NCI-H345 treated with DMSO at 0.1 percent for 48 hours (cell line): ENCODE results near the gene FCRLB.
A peak's percentile ranks its signal among the peaks of the same experiment; 100 is the strongest.
"Not testable (repeated sequence)": the region's sequence is repeated elsewhere in the genome, so short reads cannot be mapped to it uniquely, and the experiment has no call there.

ENCODE experiments used
- DNase-seq: peaks from one replicate; lab custom pipeline; 2025; ENCODE audit not compliant: unreplicated experiment; lab: John Stamatoyannopoulos, UW

FCRLB gene

GRCh38 chr1:161739865-161740566 is 18.7 kb downstream of the FCRLB start:
- DNase-seq = no peak

GRCh38 chr1:161740921-161741320 is 19.6 kb downstream of the FCRLB start:
- DNase-seq = no peak

- DNase-seq = no peak
Observed at GRCh38 chr1:161743231-161743630, 21.9 kb downstream of the FCRLB start.

GRCh38 chr1:161747801-161748200 is 26.5 kb downstream of the FCRLB start:
- DNase-seq = no peak

GRCh38 chr1:161749509-161750407 is 28.4 kb downstream of the FCRLB start, which contains the start of gene DUSP12:
Gene DUSP12, plus strand, starts transcription at chr1:161749786. Its CDS starts 16 bp downstream, at chr1:161749802.
- peak; percentile 89 for DNase-seq

GRCh38 chr1:161763522-161764098 is 42.3 kb downstream of the FCRLB start:
- peak; percentile 35 for DNase-seq

- peak; percentile 80 for DNase-seq
Observed at GRCh38 chr1:161766102-161766981, 45.0 kb downstream of the FCRLB start, which contains the start of gene ATF6. Gene ATF6, plus strand, starts transcription at chr1:161766320. Its CDS starts 41 bp downstream, at chr1:161766361.

GRCh38 chr1:161768461-161768860 is 47.1 kb downstream of the FCRLB start:
- no peak for DNase-seq

- no peak for DNase-seq
Observed at GRCh38 chr1:161768986-161769672, 47.8 kb downstream of the FCRLB start.

GRCh38 chr1:161769673-161770045 is 48.3 kb downstream of the FCRLB start:
- not testable (repeated sequence) for DNase-seq

GRCh38 chr1:161770250-161770649 is 48.9 kb downstream of the FCRLB start:
- DNase-seq = no peak

GRCh38 chr1:161771161-161771560 is 49.8 kb downstream of the FCRLB start:
- DNase-seq = no peak

GRCh38 chr1:161771973-161772372 is 50.6 kb downstream of the FCRLB start:
- DNase-seq = no peak

- DNase-seq = no peak
Observed at GRCh38 chr1:161772397-161772796, 51.1 kb downstream of the FCRLB start.

- DNase-seq = no peak
Observed at GRCh38 chr1:161773791-161774190, 52.4 kb downstream of the FCRLB start.

GRCh38 chr1:161777261-161777660 is 55.9 kb downstream of the FCRLB start:
- no peak for DNase-seq
